ENCODE measurements around the gene PDE4DIP.
"Not testable (repeated sequence)": the region's sequence is repeated elsewhere in the genome, so short reads cannot be mapped to it uniquely, and the experiment has no call there.

Gene PDE4DIP

DNA sequence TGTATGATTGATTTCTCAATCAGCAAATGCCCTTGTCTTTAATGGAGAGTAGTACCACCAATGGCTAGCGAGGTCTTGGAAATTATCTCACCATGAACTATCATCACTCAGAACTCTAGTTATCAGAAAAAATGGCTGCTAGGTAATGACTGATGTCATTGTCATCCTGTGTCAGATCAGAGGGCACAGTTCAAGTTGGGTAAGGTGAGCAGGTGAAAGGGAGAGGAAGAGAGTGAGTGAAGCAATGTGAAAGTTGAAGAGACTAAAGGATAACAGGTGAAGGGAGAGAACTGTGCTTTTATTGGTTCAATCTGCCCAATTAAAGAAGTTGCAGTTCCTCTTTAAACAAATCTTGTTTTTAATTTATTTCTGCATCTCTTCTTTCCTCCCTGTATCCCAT lies 76.8 kb downstream of the PDE4DIP start:
- not testable (repeated sequence) for DNase-seq (ENCODE audit: low spot score)

DNA sequence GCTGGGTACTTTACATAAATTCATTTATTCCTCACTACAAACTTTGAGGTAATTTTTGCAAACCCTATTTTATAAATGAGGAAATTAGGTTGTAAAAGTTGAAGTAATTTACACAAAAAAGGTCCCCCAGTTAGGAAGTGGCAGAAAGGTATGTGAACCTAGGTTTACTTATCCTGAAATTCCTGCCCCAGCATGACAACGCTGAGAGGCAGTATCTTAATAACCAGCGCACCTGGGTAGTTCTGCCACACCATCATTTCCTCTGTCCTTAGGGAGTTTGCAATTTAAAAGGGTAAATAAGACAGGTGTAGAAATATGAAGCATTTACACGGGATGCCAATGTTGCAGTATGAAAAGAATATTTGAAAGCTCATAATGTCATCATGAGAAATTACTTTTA lies 79.6 kb downstream of the PDE4DIP start:
- DNase-seq (ENCODE audit: low spot score) = not testable (repeated sequence)

DNA sequence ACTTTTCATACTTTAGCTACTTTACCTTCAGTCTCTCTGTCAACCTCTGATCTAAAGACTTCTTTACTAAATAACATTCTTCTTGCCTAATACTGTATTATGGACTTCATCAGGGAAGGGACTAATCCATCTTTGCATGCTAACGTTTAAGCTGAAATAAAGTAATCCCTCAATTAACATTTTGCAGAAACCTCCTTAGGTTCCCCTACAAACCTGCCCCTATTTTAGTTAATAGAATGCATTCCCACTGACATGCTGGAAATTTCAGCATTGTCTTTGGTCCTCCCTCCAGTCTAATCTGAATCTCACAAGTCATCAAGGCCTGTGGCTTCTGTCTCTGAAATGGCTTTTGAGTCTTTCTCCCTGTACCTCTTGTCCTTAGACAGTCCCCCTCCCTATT lies 83.4 kb downstream of the PDE4DIP start:
- not testable (repeated sequence) for DNase-seq (ENCODE audit: low spot score)

DNA sequence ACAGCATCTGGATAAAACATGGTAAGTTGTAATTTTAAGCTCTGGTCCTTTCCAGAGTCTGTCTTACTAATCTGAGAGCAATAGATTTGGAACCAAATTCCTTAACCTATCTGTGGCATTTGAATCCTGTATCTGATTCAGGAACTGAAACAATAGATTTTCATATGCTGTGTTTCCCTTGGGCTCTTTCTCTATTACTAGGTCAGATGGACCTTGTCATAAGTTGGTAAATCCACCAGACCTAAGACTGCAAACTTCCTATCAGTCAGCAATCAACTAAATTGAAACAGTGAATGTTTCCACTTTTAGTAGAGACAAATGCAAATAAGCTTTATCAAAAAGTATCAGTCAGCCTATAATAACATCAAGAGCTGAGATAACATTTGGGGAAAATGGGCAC lies 85.0 kb downstream of the PDE4DIP start:
- not testable (repeated sequence) for DNase-seq (ENCODE audit: low spot score)

DNA sequence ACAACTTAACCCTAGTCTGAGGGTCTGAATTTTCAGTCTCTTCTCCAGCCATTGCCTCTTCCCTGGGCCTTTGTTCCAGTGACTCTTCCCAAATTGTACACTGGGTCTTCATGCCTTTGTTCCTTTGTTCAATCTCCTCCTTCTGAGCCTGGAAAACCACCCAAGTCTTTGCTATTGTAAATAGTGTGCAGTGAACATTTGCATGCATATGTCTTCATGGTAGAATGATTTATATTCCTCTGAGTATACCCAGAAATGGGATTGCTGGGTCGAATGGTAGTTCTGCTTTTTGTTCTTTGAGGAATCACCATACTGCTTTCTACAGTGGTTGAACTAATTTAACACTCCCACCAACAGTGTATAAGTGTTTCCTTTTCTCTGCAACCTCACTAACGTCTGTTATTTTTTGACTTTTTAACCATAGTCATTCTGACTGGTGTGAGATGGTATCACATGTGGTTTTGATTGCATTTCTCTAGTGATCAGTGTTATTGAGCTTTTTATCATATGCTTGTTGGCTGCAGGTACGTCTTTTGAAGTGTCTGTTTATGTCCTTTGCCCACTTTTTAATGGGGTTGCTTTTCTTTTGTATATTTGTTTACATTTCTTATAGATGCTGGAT lies 91.3 kb downstream of the PDE4DIP start:
- not testable (repeated sequence) for DNase-seq (ENCODE audit: low spot score)

DNA sequence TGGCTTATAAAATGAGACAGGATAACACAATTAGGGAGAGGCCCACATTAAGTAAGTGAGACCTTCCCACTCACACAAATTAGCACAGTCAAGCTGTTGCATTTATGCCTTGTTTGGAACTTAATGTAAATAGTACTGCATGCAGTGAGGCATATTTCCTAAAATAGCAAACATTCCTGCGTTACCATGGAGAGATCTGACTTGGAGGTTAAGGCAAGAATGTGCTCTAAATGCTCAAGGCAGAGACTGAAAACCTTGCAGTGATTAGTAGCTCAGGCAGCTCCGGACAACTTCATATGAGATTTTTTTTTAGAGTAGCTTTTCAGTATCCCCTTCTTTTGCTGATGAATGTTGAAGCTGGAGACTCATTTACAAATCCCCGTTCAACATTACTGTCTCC lies 98.7 kb downstream of the PDE4DIP start:
- not testable (repeated sequence) for DNase-seq (ENCODE audit: low spot score)

DNA sequence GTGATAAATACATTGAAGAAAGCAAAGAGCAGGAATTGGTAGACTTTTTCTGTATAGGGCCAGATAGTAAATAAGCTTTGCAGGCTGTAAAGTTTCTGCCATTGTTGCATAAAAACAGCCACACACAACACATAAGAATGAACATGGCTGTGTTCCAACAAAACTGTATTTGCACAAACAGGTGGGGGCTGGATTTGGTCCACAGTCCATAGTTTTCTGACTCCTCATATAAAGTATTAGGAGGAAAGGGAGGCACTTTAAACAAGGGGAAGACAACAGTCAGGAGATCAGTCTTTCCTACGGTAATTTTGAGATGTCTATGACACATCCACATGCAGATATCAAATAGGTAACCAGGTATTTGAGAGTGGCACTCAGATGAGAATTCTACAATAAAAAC lies 100.9 kb downstream of the PDE4DIP start:
- DNase-seq (ENCODE audit: low spot score) = not testable (repeated sequence)

DNA sequence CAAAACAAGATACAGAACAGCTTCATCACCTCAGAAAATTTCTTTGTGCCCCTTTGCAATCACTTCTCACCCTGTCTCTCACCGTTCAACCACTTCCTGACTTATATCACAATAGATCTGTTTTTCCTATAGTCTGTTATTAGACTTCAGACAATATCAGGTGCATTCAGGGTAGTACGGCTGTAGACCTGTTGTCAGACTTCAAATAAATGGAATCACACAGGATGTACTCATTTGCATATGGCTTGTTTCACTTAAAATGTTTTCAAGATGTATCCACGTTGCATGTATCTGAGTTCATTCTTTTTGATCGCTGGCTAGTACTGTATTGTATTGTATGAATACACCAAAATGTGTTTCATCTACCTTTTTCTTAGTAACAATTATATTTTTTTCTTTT lies 104.5 kb downstream of the PDE4DIP start:
- not testable (repeated sequence) for DNase-seq (ENCODE audit: low spot score)

DNA sequence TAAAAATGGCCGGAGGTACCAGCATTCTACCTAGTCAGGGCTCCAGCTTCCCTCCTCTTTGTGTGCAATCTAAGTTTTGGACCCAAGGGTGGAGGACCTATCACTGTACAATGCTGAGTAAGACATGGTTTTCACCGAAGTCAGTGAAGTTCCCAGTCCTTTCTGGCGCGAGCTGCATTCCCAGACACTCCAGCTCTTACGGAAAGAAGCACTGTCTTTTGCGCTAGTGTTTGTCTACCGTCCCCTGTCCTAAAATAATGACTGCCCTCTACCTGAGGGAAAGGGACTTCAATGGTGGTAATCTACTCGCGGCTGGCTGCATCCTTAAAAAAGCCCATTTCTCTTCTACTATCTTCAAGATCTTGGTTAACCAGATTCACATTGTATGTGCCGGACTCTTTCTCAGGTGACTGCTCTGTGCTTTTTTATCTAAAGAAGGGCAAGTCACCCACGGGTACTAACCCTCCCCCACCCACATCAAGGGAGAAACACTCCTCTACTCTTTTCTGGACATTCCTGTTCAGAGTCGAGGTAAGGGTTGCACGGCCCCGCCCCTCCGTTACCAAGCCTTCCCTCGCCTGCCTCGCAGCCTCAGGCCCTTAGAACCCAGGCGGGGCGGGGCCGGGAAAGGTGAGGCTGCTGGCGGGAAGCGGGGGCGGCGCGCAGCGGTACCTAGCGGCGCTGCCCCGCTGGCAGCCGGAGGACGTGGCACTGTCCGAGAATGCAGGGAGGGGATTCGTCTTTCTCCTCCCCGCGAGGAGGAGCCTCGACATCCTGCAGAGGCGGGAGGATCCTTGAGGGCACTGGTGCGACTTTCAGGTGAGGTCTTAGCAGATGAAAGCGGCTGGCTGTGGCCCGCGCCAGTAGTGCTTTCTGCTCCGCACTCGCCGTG lies 107.4 kb downstream of the PDE4DIP start:
- peak; percentile 74 for DNase-seq (ENCODE audit: low spot score)

DNA sequence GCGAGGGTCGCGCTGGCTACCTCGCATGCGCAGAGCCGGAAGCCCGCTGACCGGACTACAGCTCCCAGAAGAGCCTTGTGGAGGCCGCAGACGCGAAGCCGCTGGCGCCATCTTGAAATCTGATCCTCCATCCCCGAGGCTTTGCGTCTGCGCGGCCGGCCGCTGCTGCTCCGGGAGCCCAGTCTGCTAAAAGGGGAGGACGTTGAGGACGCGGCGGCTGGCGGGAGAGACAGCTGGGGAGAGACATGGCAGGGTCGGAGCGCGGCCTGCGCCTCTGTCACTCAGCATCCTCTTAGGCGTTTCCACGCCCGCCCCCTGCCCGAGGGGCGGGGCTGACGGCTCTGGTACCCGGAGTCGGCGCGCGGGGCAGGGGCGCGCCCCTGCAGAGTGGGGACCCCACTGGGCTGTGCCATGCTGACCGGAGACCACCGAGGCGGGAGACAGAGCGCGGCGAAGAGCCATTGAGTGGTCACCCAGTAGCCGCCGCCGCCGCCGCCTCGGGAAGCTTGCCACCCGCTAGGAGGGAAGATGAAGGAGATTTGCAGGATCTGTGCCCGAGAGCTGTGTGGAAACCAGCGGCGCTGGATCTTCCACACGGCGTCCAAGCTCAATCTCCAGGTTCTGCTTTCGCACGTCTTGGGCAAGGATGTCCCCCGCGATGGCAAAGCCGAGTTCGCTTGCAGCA lies 108.2 kb downstream of the PDE4DIP start:
- not testable (repeated sequence) for DNase-seq (ENCODE audit: low spot score)

DNA sequence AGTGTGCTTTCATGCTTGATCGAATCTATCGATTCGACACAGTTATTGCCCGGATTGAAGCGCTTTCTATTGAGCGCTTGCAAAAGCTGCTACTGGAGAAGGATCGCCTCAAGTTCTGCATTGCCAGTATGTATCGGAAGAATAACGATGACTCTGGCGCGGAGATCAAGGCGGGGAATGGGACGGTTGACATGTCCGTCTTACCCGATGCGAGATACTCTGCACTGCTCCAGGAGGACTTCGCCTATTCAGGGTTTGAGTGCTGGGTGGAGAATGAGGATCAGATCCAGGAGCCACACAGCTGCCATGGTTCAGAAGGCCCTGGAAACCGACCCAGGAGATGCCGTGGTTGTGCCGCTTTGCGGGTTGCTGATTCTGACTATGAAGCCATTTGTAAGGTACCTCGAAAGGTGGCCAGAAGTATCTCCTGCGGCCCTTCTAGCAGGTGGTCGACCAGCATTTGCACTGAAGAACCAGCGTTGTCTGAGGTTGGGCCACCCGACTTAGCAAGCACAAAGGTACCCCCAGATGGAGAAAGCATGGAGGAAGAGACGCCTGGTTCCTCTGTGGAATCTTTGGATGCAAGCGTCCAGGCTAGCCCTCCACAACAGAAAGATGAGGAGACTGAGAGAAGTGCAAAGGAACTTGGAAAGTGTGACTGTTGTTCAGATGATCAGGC lies 108.8 kb downstream of the PDE4DIP start:
- DNase-seq (ENCODE audit: low spot score) = peak; percentile 54

DNA sequence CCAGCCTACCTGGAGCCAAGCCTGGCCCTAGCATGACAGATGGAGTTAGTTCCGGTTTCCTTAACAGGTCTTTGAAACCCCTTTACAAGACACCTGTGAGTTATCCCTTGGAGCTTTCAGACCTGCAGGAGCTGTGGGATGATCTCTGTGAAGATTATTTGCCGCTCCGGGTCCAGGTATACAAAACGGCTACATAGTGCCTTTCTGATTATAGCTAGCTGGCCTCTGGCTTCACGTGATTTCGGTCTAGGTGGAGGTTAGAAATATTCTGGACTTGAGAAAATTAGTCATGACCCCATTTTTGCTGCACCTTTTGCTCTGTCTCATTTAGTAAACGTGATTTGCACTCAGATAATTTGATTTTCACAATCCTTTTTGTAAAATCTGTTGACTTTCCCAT lies 109.5 kb downstream of the PDE4DIP start:
- DNase-seq (ENCODE audit: low spot score) = not testable (repeated sequence)

DNA sequence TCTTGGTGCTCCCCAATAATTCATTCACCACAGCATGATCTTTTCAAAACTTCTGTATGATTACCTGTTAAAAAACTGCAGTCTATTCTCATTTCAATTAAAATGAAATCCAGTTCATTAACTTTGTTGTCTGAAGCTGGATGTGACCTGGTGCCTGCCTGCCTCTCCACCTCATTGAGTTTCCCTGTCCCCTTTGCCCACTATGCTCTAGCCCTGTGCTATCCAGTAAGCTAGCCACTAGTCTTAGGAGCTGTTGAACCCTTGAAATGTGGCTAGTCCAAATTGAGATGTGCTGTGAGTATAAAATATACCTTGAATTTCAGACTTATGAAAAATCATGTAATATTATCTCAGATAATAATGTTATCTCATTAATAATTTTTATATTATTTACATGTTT lies 114.1 kb downstream of the PDE4DIP start:
- DNase-seq (ENCODE audit: low spot score) = not testable (repeated sequence)

DNA sequence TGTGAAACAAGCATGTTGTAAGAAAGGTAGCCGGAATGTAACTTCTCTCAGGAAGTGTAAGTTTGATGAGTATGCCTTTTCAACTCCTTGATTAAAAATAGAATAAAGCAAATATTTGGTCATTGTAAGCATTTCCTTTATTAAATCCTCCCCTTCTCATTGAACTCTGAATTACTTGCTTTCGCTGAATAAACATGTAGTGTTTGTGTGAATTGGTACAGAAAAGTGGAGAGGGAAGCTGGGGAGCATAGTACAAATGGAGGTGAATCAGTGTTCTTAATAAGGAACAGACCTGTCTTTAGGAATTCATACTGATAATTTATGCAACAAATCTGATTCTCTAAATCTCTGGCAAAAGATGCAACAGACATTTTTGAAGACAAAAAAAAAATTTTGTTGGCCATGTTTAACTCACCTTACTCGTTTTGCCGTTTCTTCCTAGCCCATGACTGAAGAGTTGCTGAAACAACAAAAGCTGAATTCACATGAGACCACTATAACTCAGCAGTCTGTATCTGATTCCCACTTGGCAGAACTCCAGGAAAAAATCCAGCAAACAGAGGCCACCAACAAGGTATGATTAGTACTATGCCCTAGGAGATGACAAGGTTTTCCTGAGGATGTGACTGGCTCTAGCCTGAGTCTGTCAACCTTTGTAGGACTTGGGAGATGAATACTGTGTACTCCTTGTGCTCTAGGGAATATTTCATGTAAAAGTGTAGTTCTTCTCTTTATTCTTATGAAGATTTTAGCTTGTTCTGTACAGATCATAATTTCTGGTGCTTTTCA lies 116.2 kb downstream of the PDE4DIP start:
- not testable (repeated sequence) for DNase-seq (ENCODE audit: low spot score)

DNA sequence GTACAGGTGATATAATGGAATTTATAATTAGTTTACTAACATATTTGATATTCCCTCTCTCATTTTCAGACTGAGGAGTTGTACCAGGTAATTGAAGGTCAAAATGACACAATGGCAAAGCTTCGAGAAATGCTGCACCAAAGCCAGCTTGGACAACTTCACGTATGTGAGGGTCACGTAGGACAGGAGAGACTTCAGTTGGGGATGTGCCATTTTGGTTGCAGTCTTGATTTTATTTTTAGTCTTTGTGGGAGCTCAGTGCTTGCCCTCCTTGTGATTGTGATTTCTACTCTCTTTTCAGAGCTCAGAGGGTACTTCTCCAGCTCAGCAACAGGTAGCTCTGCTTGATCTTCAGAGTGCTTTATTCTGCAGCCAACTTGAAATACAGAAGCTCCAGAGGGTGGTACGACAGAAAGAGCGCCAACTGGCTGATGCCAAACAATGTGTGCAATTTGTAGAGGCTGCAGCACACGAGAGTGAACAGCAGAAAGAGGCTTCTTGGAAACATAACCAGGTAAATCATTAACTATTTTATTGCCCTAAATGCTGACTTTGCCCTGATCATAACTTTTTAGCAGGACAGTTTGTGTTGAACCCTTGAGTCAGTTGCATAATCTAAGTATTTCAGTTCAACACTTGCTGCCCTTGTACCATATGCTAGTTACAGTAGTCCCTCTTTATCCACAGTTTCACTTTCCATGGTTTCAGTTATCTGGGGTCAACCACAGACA lies 118.1 kb downstream of the PDE4DIP start:
- not testable (repeated sequence) for DNase-seq (ENCODE audit: low spot score)

DNA sequence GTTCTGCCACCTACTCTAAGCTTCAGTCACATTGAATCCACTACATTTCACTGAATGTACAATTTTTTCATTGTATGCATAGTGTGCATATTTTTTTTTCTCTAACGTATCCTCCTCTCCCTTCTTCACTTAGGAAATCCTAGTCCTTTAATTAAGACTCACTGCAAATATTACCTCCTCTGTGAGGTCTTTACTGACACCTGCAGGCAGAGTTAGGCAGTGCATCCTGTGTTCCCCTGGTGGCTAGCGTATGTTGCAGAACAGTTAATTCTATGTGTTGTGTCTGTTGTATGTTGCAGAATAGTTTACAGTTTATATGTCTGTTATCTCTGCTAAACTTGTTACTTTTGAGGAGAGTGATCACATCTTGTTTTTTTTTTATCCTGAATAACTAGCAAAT lies 121.9 kb downstream of the PDE4DIP start:
- not testable (repeated sequence) for DNase-seq (ENCODE audit: low spot score)

DNA sequence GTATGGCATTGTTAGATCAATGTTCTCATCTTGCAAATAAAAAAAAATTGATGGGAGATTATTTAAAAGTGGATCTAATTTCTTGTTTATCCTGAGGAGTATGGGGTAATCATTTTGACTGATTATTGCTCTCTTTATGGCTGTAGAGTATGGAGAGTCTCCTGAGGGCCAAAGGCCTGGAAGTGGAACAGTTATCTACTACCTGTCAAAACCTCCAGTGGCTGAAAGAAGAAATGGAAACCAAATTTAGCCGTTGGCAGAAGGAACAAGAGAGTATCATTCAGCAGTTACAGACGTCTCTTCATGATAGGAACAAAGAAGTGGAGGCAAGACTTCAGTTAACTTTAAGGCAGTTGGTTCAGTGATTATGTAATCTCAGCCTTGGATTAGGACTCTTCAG lies 123.4 kb downstream of the PDE4DIP start:
- not testable (repeated sequence) for DNase-seq (ENCODE audit: low spot score)

DNA sequence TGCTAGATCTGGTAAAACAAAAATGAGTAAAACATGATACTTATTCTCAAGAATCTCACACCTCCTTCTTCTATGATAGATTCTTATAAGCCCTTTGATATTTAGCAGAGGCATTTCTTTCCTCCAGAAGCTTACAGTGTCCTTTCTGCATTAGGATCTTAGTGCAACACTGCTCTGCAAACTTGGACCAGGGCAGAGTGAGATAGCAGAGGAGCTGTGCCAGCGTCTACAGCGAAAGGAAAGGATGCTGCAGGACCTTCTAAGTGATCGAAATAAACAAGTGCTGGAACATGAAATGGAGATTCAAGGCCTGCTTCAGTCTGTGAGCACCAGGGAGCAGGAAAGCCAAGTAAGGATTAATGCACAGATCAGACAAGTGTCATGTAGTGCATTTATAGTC lies 124.5 kb downstream of the PDE4DIP start:
- DNase-seq (ENCODE audit: low spot score) = not testable (repeated sequence)

DNA sequence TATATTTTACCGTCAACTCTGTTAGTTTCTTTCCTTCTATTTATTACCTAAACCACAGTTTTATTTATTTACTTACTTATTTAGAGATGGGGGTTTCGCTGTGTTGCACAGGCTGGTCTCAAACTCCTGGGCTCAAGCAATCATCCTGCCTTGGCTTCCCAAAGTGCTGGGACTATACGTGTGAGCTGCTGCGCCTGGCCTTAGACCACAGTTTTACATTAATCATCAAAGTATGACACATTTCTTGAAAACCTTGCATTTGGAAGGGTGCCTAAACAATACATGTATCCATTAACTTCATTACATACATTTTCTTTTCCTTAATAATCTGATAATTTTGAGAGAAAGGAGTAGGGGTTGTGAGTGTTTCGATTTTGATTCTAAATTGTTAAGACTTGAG lies 124.9 kb downstream of the PDE4DIP start:
- DNase-seq (ENCODE audit: low spot score) = not testable (repeated sequence)

DNA sequence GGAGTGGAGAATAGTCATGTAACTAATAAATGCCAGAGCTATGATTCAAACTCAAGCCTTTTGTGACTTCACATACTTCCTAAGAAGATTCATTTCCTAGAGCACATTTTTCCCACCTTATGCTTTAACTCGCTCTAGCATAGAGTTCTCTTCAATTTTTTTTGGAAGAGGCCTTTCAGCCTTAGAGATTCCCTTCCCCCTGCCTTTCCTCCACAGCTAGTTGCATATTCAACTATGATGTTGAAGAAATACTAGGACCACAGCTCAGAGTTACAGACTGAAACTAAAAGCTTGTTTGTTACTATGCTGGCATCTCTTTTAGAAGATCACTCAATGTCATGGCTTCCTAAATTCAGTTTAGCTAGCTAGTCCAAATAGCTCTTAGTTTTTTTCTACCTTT lies 131.2 kb downstream of the PDE4DIP start:
- not testable (repeated sequence) for DNase-seq (ENCODE audit: low spot score)
